HG03378 (cell line): Measurements from ENCODE around the gene C1QTNF12.

Experiments used
- ATAC-seq: cut with Tn5 transposase; IDR thresholded peaks from one replicate; pipeline ENCODE4 v1.9.1; 2021; ENCODE audit warnings: mild to moderate bottlenecking, moderate library complexity; ENCODE audit not compliant: unreplicated experiment

The C1QTNF12 gene

GRCh38 chr1:1241588-1242219 is 4.8 kb downstream of the C1QTNF12 start:
- ATAC-seq = no peak

- no peak for ATAC-seq
These were observed 5.5 kb downstream of the C1QTNF12 start for GRCh38 chr1:1240822-1241587.

GRCh38 chr1:1240348-1240732 is 6.2 kb downstream of the C1QTNF12 start:
- no peak for ATAC-seq

GRCh38 chr1:1239614-1240347 is 6.7 kb downstream of the C1QTNF12 start:
- ATAC-seq = no peak

- no peak for ATAC-seq
These were observed 7.3 kb downstream of the C1QTNF12 start for GRCh38 chr1:1239227-1239613.

- ATAC-seq = no peak
These were observed 7.8 kb downstream of the C1QTNF12 start for GRCh38 chr1:1238702-1239178.

GRCh38 chr1:1237874-1238701 is 8.4 kb downstream of the C1QTNF12 start:
- no peak for ATAC-seq

GRCh38 chr1:1236945-1237873 is 9.3 kb downstream of the C1QTNF12 start:
- ATAC-seq = no peak

- ATAC-seq = no peak
These were observed 10.3 kb downstream of the C1QTNF12 start for GRCh38 chr1:1236176-1236763.

- no peak for ATAC-seq
These were observed 11.3 kb downstream of the C1QTNF12 start for GRCh38 chr1:1235016-1235744.

- no peak for ATAC-seq
These were observed 12.2 kb downstream of the C1QTNF12 start for GRCh38 chr1:1234180-1234808.

GRCh38 chr1:1233567-1233892 is 13.0 kb downstream of the C1QTNF12 start:
- ATAC-seq = no peak

- no peak for ATAC-seq
These were observed 13.5 kb downstream of the C1QTNF12 start for GRCh38 chr1:1232796-1233566.

GRCh38 chr1:1232208-1232795 is 14.2 kb downstream of the C1QTNF12 start, which contains the start of gene B3GALT6:
Gene B3GALT6, plus strand, starts transcription at chr1:1232237. Its CDS starts 42 bp downstream, at chr1:1232279.
- no peak for ATAC-seq

GRCh38 chr1:1231400-1232207 is 14.9 kb downstream of the C1QTNF12 start, which contains the start of gene SDF4:
Gene SDF4, minus strand, starts transcription at chr1:1232001. Its CDS starts 3,229 bp downstream, at chr1:1228772.
- peak; percentile 73 for ATAC-seq
